Ectodermal cell (in vitro differentiated cells): ENCODE results near the gene SLC38A10.

Experiments
- H3K27ac ChIP-seq: 2 replicates; pipeline ENCODE4 v1.7.0; 2013; ENCODE audit warnings: mild to moderate bottlenecking, low read depth, low read length; ENCODE audit not compliant: insufficient read depth, poor library complexity, severe bottlenecking
- H3K27me3 ChIP-seq: 2 replicates; pipeline ENCODE4 v1.7.0; 2013; ENCODE audit warnings: mild to moderate bottlenecking, low read length; ENCODE audit not compliant: insufficient read depth, control insufficient read depth, poor library complexity, severe bottlenecking
- H3K36me3 ChIP-seq: one replicate; pipeline ENCODE4 v1.7.0; 2013; ENCODE audit warnings: low read length; ENCODE audit not compliant: control insufficient read depth, insufficient read depth
- H3K4me1 ChIP-seq: one replicate; pipeline ENCODE4 v1.7.0; 2013; ENCODE audit warnings: low read length; ENCODE audit not compliant: control insufficient read depth, insufficient read depth
- H3K4me3 ChIP-seq: 2 replicates; pipeline ENCODE4 v1.7.0; 2013; ENCODE audit warnings: low read depth, low read length, control low read depth; ENCODE audit not compliant: insufficient read depth
- H3K9me3 ChIP-seq: 2 replicates; pipeline ENCODE4 v1.7.0; 2013; ENCODE audit warnings: mild to moderate bottlenecking, low read length, moderate library complexity; ENCODE audit not compliant: control insufficient read depth
- WGBS, 2 experiments: methylation state at CpG; one replicate each; pipeline ENCODE4 v1.1.7; 2013; ENCODE audit warnings: missing lambda C conversion rate in 2 of 2; 5-methylcytosine and 5-hydroxymethylcytosine counted together

Gene SLC38A10

GRCh38 chr17:81274471-81274855 is 20.6 kb downstream of the SLC38A10 start:
- Histone ChIP-seq H3K36me3 (peaks cover 8% of the 10 kb centered on the region), H3K27ac (no peak overlapping the region), H3K27me3 (no peaks in the 10 kb centered on the region), H3K9me3 (no peaks in the 10 kb centered on the region), H3K4me3 (no peak overlapping the region), H3K4me1 (no peaks in the 10 kb centered on the region)
- WGBS, 2 experiments = 93 to 96% methylated on average over 14 of the region's 14 CpGs

- Histone ChIP-seq H3K27me3 (no peaks in the 10 kb centered on the region), H3K9me3 (no peaks in the 10 kb centered on the region), H3K36me3 (peaks cover 8% of the 10 kb centered on the region), H3K27ac (no peak overlapping the region), H3K4me1 (no peaks in the 10 kb centered on the region), H3K4me3 (no peak overlapping the region)
- 95 to 96% methylated on average over 31 of the region's 31 CpGs for WGBS, 2 experiments
Measured at GRCh38 chr17:81273698-81274470, 21.2 kb downstream of the SLC38A10 start.

GRCh38 chr17:81272616-81273015 is 22.5 kb downstream of the SLC38A10 start:
- Histone ChIP-seq H3K9me3 (no peaks in the 10 kb centered on the region), H3K36me3 (peaks cover 8% of the 10 kb centered on the region), H3K27ac (no peak overlapping the region), H3K4me1 (no peaks in the 10 kb centered on the region), H3K27me3 (no peaks in the 10 kb centered on the region), H3K4me3 (no peak overlapping the region)
- 96 to 97% methylated on average over 12 of the region's 12 CpGs for WGBS, 2 experiments

GRCh38 chr17:81271226-81271625 is 23.9 kb downstream of the SLC38A10 start:
- Histone ChIP-seq H3K36me3 (peaks cover 8% of the 10 kb centered on the region), H3K27me3 (no peaks in the 10 kb centered on the region), H3K27ac (no peak overlapping the region), H3K9me3 (no peaks in the 10 kb centered on the region), H3K4me1 (no peaks in the 10 kb centered on the region), H3K4me3 (no peak overlapping the region)
- WGBS, 2 experiments = 95 to 96% methylated on average over 12 of the region's 12 CpGs

GRCh38 chr17:81270279-81270678 is 24.8 kb downstream of the SLC38A10 start:
- 95 to 96% methylated on average over 18 of the region's 18 CpGs for WGBS, 2 experiments
- Histone ChIP-seq H3K27me3 (no peaks in the 10 kb centered on the region), H3K4me1 (no peaks in the 10 kb centered on the region), H3K36me3 (peaks cover 8% of the 10 kb centered on the region), H3K9me3 (no peaks in the 10 kb centered on the region), H3K4me3 (no peak overlapping the region), H3K27ac (no peak overlapping the region)

GRCh38 chr17:81267390-81268067 is 27.6 kb downstream of the SLC38A10 start:
- 91 to 93% methylated on average over 6 of the region's 6 CpGs for WGBS, 2 experiments
- Histone ChIP-seq H3K4me1 (no peaks in the 10 kb centered on the region), H3K9me3 (no peaks in the 10 kb centered on the region), H3K4me3 (no peak overlapping the region), H3K27ac (no peak overlapping the region), H3K27me3 (no peaks in the 10 kb centered on the region), H3K36me3 (no peaks in the 10 kb centered on the region)

GRCh38 chr17:81265576-81265975 is 29.5 kb downstream of the SLC38A10 start:
- WGBS, 2 experiments = 94% methylated on average over 22 of the region's 22 CpGs
- no peak overlapping the region for H3K4me3 ChIP-seq
- H3K4me1 ChIP-seq = no peaks in the 10 kb centered on the region
- no peaks in the 10 kb centered on the region for H3K36me3 ChIP-seq
- H3K27ac ChIP-seq = no peak overlapping the region
- no peaks in the 10 kb centered on the region for H3K9me3 ChIP-seq
- no peaks in the 10 kb centered on the region for H3K27me3 ChIP-seq

GRCh38 chr17:81264640-81265039 is 30.5 kb downstream of the SLC38A10 start:
- Histone ChIP-seq H3K27ac (no peak overlapping the region), H3K9me3 (no peaks in the 10 kb centered on the region), H3K36me3 (no peaks in the 10 kb centered on the region), H3K27me3 (no peaks in the 10 kb centered on the region), H3K4me1 (no peaks in the 10 kb centered on the region), H3K4me3 (no peak overlapping the region)
- 94 to 95% methylated on average over 12 of the region's 12 CpGs for WGBS, 2 experiments

GRCh38 chr17:81263371-81264181 is 31.5 kb downstream of the SLC38A10 start:
- Histone ChIP-seq H3K27ac (no peak overlapping the region), H3K27me3 (no peaks in the 10 kb centered on the region), H3K36me3 (no peaks in the 10 kb centered on the region), H3K4me3 (no peak overlapping the region), H3K4me1 (no peaks in the 10 kb centered on the region), H3K9me3 (no peaks in the 10 kb centered on the region)
- 95 to 96% methylated on average over 40 of the region's 40 CpGs for WGBS, 2 experiments
